ENCODE results near the gene RPS6KA2. TPM values are rescaled to one million over a fixed set of nuclear protein-coding genes. Genes with fewer than 3 reads are reported as not detected.

RPS6KA2 gene
- polyA plus RNA-seq, 1 donor (not counting 4 experiments of a cell fraction or from before 2014, with no cell fraction given), result 8.2 TPM

- FAIRE-seq (no peak), DNase-seq (ENCODE audit: low read depth, low spot score) (no peak)
- Histone ChIP-seq H3K4me2 (ENCODE audit: control insufficient read depth, extremely low read depth, insufficient read depth, low read depth, low read length) (no peak overlapping the region), H3K36me3 (ENCODE audit: control insufficient read depth in 2 of 2, extremely low read depth in 1 of 2, insufficient read depth in 2 of 2, low read length in 2 of 2) (no peaks in the 10 kb centered on the region), H3K4me3 (ENCODE audit: control insufficient read depth in 2 of 3, extremely low read depth in 1 of 3, insufficient read depth in 2 of 3, low read depth in 1 of 3, low read length in 3 of 3) (no peak overlapping the region), H3K9me1 (ENCODE audit: control insufficient read depth, extremely low read depth, insufficient read depth, low read length) (no peaks in the 10 kb centered on the region), H2AFZ (ENCODE audit: control insufficient read depth, low read length) (no peak overlapping the region), H3K4me1 (ENCODE audit: control insufficient read depth, extremely low read depth, insufficient read depth, low read length) (no peaks in the 10 kb centered on the region), H3K9me3 (ENCODE audit: control insufficient read depth, low read depth, low read length) (no peaks in the 10 kb centered on the region), H3K79me2 (ENCODE audit: control insufficient read depth, insufficient read depth, low read length) (no peaks in the 10 kb centered on the region), H3K9ac (ENCODE audit: control insufficient read depth, extremely low read depth, insufficient read depth, low read length) (no peak overlapping the region), H3K27ac (ENCODE audit: control insufficient read depth, insufficient read depth, low read length) (no peak overlapping the region), H3K27me3 (ENCODE audit: control insufficient read depth, extremely low read depth, insufficient read depth, low read length) (no peaks in the 10 kb centered on the region), H4K20me1 (ENCODE audit: control insufficient read depth, extremely low read depth, insufficient read depth, low read length) (no peaks in the 10 kb centered on the region)
- TF ChIP-seq EZH2 (IDR thresholded peaks at IDR 0.05; ENCODE audit: low read length), result no peak
- TF ChIP-seq, protein P1, sequence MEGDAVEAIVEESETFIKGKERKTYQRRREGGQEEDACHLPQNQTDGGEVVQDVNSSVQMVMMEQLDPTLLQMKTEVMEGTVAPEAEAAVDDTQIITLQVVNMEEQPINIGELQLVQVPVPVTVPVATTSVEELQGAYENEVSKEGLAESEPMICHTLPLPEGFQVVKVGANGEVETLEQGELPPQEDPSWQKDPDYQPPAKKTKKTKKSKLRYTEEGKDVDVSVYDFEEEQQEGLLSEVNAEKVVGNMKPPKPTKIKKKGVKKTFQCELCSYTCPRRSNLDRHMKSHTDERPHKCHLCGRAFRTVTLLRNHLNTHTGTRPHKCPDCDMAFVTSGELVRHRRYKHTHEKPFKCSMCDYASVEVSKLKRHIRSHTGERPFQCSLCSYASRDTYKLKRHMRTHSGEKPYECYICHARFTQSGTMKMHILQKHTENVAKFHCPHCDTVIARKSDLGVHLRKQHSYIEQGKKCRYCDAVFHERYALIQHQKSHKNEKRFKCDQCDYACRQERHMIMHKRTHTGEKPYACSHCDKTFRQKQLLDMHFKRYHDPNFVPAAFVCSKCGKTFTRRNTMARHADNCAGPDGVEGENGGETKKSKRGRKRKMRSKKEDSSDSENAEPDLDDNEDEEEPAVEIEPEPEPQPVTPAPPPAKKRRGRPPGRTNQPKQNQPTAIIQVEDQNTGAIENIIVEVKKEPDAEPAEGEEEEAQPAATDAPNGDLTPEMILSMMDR (optimal IDR thresholded peaks at IDR 0.05 in 1 of 3, IDR thresholded peaks at IDR 0.05 in 1 of 3, conservative IDR thresholded peaks at IDR 0.05 in 1 of 3; ENCODE audit: extremely low read depth in 1 of 3, insufficient read depth in 2 of 3, low read length in 3 of 3), result no peak
- dilution Hi-C loops (cut with MboI; ENCODE audit: extremely low pct_ligation_motif_present, low sequenced_read_pairs), result no loop called here
Measured at GRCh38 chr6:166494101-166494441, 133.0 kb downstream of the RPS6KA2 start.

GRCh38 chr6:166493427-166494100, 133.5 kb downstream of the RPS6KA2 start:
- no peak for FAIRE-seq
- Histone ChIP-seq H4K20me1 (ENCODE audit: control insufficient read depth, extremely low read depth, insufficient read depth, low read length) (no peaks in the 10 kb centered on the region), H3K36me3 (ENCODE audit: control insufficient read depth in 2 of 2, extremely low read depth in 1 of 2, insufficient read depth in 2 of 2, low read length in 2 of 2) (no peaks in the 10 kb centered on the region), H3K27me3 (ENCODE audit: control insufficient read depth, extremely low read depth, insufficient read depth, low read length) (no peaks in the 10 kb centered on the region), H2AFZ (ENCODE audit: control insufficient read depth, low read length) (no peak overlapping the region), H3K79me2 (ENCODE audit: control insufficient read depth, insufficient read depth, low read length) (no peaks in the 10 kb centered on the region), H3K4me1 (ENCODE audit: control insufficient read depth, extremely low read depth, insufficient read depth, low read length) (no peaks in the 10 kb centered on the region), H3K9ac (ENCODE audit: control insufficient read depth, extremely low read depth, insufficient read depth, low read length) (no peak overlapping the region), H3K9me1 (ENCODE audit: control insufficient read depth, extremely low read depth, insufficient read depth, low read length) (no peaks in the 10 kb centered on the region), H3K27ac (ENCODE audit: control insufficient read depth, insufficient read depth, low read length) (no peak overlapping the region), H3K4me2 (ENCODE audit: control insufficient read depth, extremely low read depth, insufficient read depth, low read depth, low read length) (no peak overlapping the region), H3K9me3 (ENCODE audit: control insufficient read depth, low read depth, low read length) (no peaks in the 10 kb centered on the region), H3K4me3 (ENCODE audit: control insufficient read depth in 2 of 3, extremely low read depth in 1 of 3, insufficient read depth in 2 of 3, low read depth in 1 of 3, low read length in 3 of 3) (no peak overlapping the region)
- dilution Hi-C loops (cut with MboI; ENCODE audit: extremely low pct_ligation_motif_present, low sequenced_read_pairs), result no loop called here
- DNase-seq (ENCODE audit: low read depth, low spot score), result no peak
- TF ChIP-seq, protein P1 (optimal IDR thresholded peaks at IDR 0.05 in 1 of 3, IDR thresholded peaks at IDR 0.05 in 1 of 3, conservative IDR thresholded peaks at IDR 0.05 in 1 of 3; ENCODE audit: extremely low read depth in 1 of 3, insufficient read depth in 2 of 3, low read length in 3 of 3), result no peak
- TF ChIP-seq EZH2 (IDR thresholded peaks at IDR 0.05; ENCODE audit: low read length), result no peak
